Measurements from ENCODE around the gene KIF6. TPM values are rescaled to one million over a fixed set of nuclear protein-coding genes. Genes with fewer than 3 reads are reported as not detected.

The KIF6 gene
- total RNA-seq, 4 donors from 2014 or later: not detected

GRCh38 chr6:39558079-39558478, 167.1 kb downstream of the KIF6 start:
- in situ Hi-C loops (cut with MboI; ENCODE audit: low sequenced_read_pairs in 4 of 4) (no loop called here), intact Hi-C loops (cut with DNase I; ENCODE audit: low total_unique reads) (no loop called here)
- H3K4me3 ChIP-seq: no peak overlapping the region
- no peak overlapping the region for H3K27ac ChIP-seq
- H3K9me3 ChIP-seq: no peaks in the 10 kb centered on the region
- TF ChIP-seq CTCF (IDR thresholded peaks at IDR 0.05 in 4 of 5, conservative IDR thresholded peaks at IDR 0.05 in 1 of 5) (no peak), POLR2A (IDR thresholded peaks at IDR 0.05) (no peak)
- no peak for DNase-seq
- ATAC-seq: no peak
- no peaks in the 10 kb centered on the region for H3K27me3 ChIP-seq
- H3K4me1 ChIP-seq: no peaks in the 10 kb centered on the region
- H3K36me3 ChIP-seq: no peaks in the 10 kb centered on the region

- no peaks in the 10 kb centered on the region for H3K9me3 ChIP-seq
Observed at GRCh38 chr6:39555136-39555535, 170.1 kb downstream of the KIF6 start.

GRCh38 chr6:39553860-39554802, 171.1 kb downstream of the KIF6 start:
- H3K27me3 ChIP-seq: peaks cover 0 to 3% (median 0%) of the 10 kb centered on the region in 3 donors
- in situ Hi-C loops (cut with MboI; ENCODE audit: low sequenced_read_pairs in 4 of 4): no loop called here
- intact Hi-C loops (cut with DNase I; ENCODE audit: low total_unique reads): no loop called here
- H3K27ac ChIP-seq: no peak overlapping the region
- no peak overlapping the region for H3K4me3 ChIP-seq
- no peak for ATAC-seq
- no peaks in the 10 kb centered on the region for H3K4me1 ChIP-seq
- no peaks in the 10 kb centered on the region for H3K36me3 ChIP-seq
- no peak for DNase-seq
- TF ChIP-seq CTCF (IDR thresholded peaks at IDR 0.05 in 4 of 5, conservative IDR thresholded peaks at IDR 0.05 in 1 of 5) (no peak), POLR2A (IDR thresholded peaks at IDR 0.05) (no peak)
- H3K9me3 ChIP-seq: no peaks in the 10 kb centered on the region

More at GRCh38 chr6:39555136-39555535, 170.1 kb downstream of the KIF6 start:
- no peak for ATAC-seq
- in situ Hi-C loops (cut with MboI; ENCODE audit: low sequenced_read_pairs in 4 of 4) (no loop called here), intact Hi-C loops (cut with DNase I; ENCODE audit: low total_unique reads) (no loop called here)
- TF ChIP-seq CTCF (IDR thresholded peaks at IDR 0.05 in 4 of 5, conservative IDR thresholded peaks at IDR 0.05 in 1 of 5): no peak
- no peak for TF ChIP-seq POLR2A (IDR thresholded peaks at IDR 0.05)
- H3K27me3 ChIP-seq: peaks cover 0 to 3% (median 0%) of the 10 kb centered on the region in 3 donors
- no peak overlapping the region for H3K27ac ChIP-seq
- no peak for DNase-seq
- H3K4me3 ChIP-seq: no peak overlapping the region
- H3K4me1 ChIP-seq: no peaks in the 10 kb centered on the region
- H3K36me3 ChIP-seq: no peaks in the 10 kb centered on the region

GRCh38 chr6:39553029-39553428, 172.2 kb downstream of the KIF6 start:
- Histone ChIP-seq H3K4me1 (no peaks in the 10 kb centered on the region), H3K9me3 (no peaks in the 10 kb centered on the region), H3K4me3 (no peak overlapping the region), H3K27ac (no peak overlapping the region), H3K36me3 (no peaks in the 10 kb centered on the region), H3K27me3 (peaks cover 0 to 3% (median 0%) of the 10 kb centered on the region in 3 donors)
- in situ Hi-C loops (cut with MboI; ENCODE audit: low sequenced_read_pairs in 4 of 4) (no loop called here), intact Hi-C loops (cut with DNase I; ENCODE audit: low total_unique reads) (no loop called here)
- ATAC-seq: no peak
- no peak for TF ChIP-seq CTCF (IDR thresholded peaks at IDR 0.05 in 4 of 5, conservative IDR thresholded peaks at IDR 0.05 in 1 of 5)
- TF ChIP-seq POLR2A (IDR thresholded peaks at IDR 0.05): no peak
- DNase-seq: no peak

Data from gastrocnemius medialis (tissue), 4 donors.